HEK293T (cell line): ENCODE data around the gene BLOC1S5.

Experiments
- ARNT ChIP-seq: fragments of 450-650 bp; IDR thresholded peaks from 2 replicates; pipeline ENCODE4 v1.6.1; 2017; ENCODE audit warnings: mild to moderate bottlenecking
- CTBP1 ChIP-seq: fragments of 450-650 bp; IDR thresholded peaks from 2 replicates; pipeline ENCODE4 v1.6.1; 2016; ENCODE audit warnings: borderline replicate concordance
- HDGF ChIP-seq: fragments of 450-650 bp; IDR thresholded peaks from 2 replicates; pipeline ENCODE4 v1.6.1; 2017; ENCODE audit warnings: antibody characterized with exemption, borderline replicate concordance
- L3MBTL2 ChIP-seq: fragments of 450-650 bp; conservative IDR thresholded peaks from 2 replicates; pipeline ENCODE4 v1.6.1; 2016; ENCODE audit warnings: mild to moderate bottlenecking
- NFRKB ChIP-seq: fragments of 450-650 bp; IDR thresholded peaks from 2 replicates; pipeline ENCODE4 v1.6.1; 2016; ENCODE audit warnings: mild to moderate bottlenecking, moderate library complexity
- PKNOX1 ChIP-seq: fragments of 450-650 bp; IDR thresholded peaks from 2 replicates; pipeline ENCODE4 v1.6.1; 2016
- SP1 ChIP-seq: fragments of 450-650 bp; IDR thresholded peaks from 2 replicates; pipeline ENCODE4 v1.6.1; 2017
- SUZ12 ChIP-seq: fragments of 450-650 bp; IDR thresholded peaks from 2 replicates; pipeline ENCODE4 v1.6.1; 2016; ENCODE audit warnings: mild to moderate bottlenecking
- TARDBP ChIP-seq: fragments of 450-650 bp; IDR thresholded peaks from 2 replicates; pipeline ENCODE4 v1.6.1; 2016

GRCh38 chr6:8113131-8113654, 49.0 kb upstream of the BLOC1S5 start:
- no peak for TF ChIP-seq TARDBP
- no peak for TF ChIP-seq SUZ12
- TF ChIP-seq CTBP1, result no peak
- TF ChIP-seq NFRKB, result no peak
- no peak for TF ChIP-seq ARNT
- no peak for TF ChIP-seq PKNOX1
- TF ChIP-seq SP1, result no peak
- TF ChIP-seq L3MBTL2, result no peak
- TF ChIP-seq HDGF, result no peak
